H1 (cell line): ENCODE measurements around the gene SELENOS. TPM values are rescaled to one million over a fixed set of nuclear protein-coding genes. Genes with fewer than 3 reads are reported as not detected.

Experiments
- SAP30 ChIP-seq: fragments of 300-600 bp; sonication (generic); IDR thresholded peaks from 2 replicates; pipeline ENCODE4 v1.7.1; 2012; ENCODE audit warnings: low read length, moderate library complexity, mild to moderate bottlenecking, inconsistent platforms; ENCODE audit not compliant: insufficient read depth, insufficient replicate concordance
- SIN3A ChIP-seq, 2 experiments: IDR thresholded peaks in 1 of 2; conservative IDR thresholded peaks in 1 of 2; 2 replicates each; pipeline ENCODE4 v1.6.1; 2011 to 2012; ENCODE audit warnings: low read length in 2 of 2, improper control_type of control experiment in 1 of 2, low read depth in 1 of 2, mild to moderate bottlenecking in 1 of 2
- TEAD4 ChIP-seq: IDR thresholded peaks from 2 replicates; pipeline ENCODE4 v1.6.1; 2012; ENCODE audit warnings: low read depth, low read length, inconsistent platforms, mixed read lengths
- polyA plus RNA-seq, 7 experiments: library from polyadenylated mRNA; depleted of rRNA in 3 of 7; stranded (reverse) in 5 of 7; unstranded in 2 of 7; fragments of >200 nt in 5 of 7; fragments of 200-250 nt in 2 of 7; gene quantifications; 1 replicate in 5 of 7; 2 replicates in 1 of 7; 4 replicates in 1 of 7; pipeline versions ENCODE4 v1.2.1 to v1.2.3, GENCODE V29; 2011 to 2013; ENCODE audit warnings: missing spikeins in 2 of 7, mixed read lengths in 2 of 7
- total RNA-seq: library from RNA; stranded (reverse); fragmentation: NEBNext Ultra II Directional; extraction: Animal tissue kit (Norgen Biotek cat#: 25700); gene quantifications from 2 replicates; pipeline ENCODE4 v1.2.1, GENCODE V29; 2021

The SELENOS gene
- total and polyA plus RNA-seq, 2 of the 8 experiments (the other 6 are each of a cell fraction or from before 2014, with no cell fraction given) = 45.1 to 46.0 TPM

DNA sequence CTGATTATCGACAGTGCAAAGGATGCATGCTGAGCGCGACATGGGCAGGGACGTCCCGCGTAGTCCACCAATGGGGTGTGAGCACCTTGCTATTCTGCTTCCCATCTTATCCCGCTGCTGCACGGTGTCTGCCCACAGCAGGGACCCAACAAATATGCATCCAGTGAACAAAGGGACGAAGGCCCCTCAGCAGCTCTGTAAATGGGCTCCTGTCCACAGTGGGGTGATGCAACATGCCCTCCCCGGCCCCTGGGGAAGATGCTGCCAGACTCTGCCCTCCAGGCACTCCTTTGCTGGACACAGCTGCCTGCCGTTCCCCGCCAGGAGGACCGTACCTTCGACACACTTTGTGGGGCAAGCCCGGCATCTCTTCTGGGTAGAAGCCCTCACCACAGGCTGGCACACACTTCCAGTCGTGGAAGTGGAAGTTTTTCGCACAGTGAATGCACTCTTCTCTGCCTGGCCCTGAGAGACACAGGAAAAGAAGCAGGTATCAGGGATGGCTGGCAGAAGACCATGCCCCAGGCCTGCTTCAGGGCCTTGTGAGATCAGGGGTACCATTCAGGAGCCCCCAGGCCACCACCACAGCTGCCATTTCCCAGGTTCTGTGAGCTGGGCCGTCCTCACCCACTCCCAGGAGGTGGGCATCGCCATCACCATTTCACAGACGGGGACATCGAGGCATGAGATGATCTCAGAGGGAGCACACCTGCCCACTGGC is 35.9 kb upstream of the SELENOS start (continued):
- TF ChIP-seq SIN3A (conservative IDR thresholded peaks at IDR 0.05 in 1 of 2, IDR thresholded peaks at IDR 0.05 in 1 of 2; ENCODE audit: low read depth in 1 of 2, low read length in 2 of 2) (no peak), SAP30 (no peak), TEAD4 (no peak)
